ENCODE data around the gene SUMO1. TPM values are rescaled to one million over a fixed set of nuclear protein-coding genes. Genes with fewer than 3 reads are reported as not detected.
A peak's percentile ranks its signal among the peaks of the same experiment; 100 is the strongest.

Gene SUMO1
- total and polyA plus RNA-seq, 2 of the 8 experiments (the other 6 are each of a cell fraction or from before 2014, with no cell fraction given) = 108 to 238 TPM

GRCh38 chr2:202278944-202279343, 40.5 kb upstream of the SUMO1 start:
- H3K36me3 ChIP-seq (ENCODE audit: control insufficient read depth in 2 of 4, insufficient read depth in 4 of 4, low read length in 3 of 4) = peaks cover 20 to 78% (median 58%) of the 10 kb centered on the region in 4 experiments
- no peak overlapping the region for H2BK120ac ChIP-seq (replicated peaks; ENCODE audit: low read depth, low read length)
- ChIA-PET CTCF (ENCODE audit: partially characterized antibody) (interaction anchor here (0.5 to 3.6 kb wide), 22 partner anchors 8 to 1121 kb away, joined by 3 to 19 read pairs (median 4); no protein-coding TSS in a partner anchor), POLR2A (ENCODE audit: partially characterized antibody) (interaction anchor here (0.9 to 3.5 kb wide), 7 partner anchors 9 to 42 kb away, joined by 3 to 24 read pairs (median 4); partner anchors contain the start of gene SUMO1)
- no peak overlapping the region for H4K5ac ChIP-seq (ENCODE audit: insufficient read length, low read depth, low read length)
- H4K91ac ChIP-seq (replicated peaks; ENCODE audit: insufficient read length, low read length) = no peak overlapping the region
- H3K23ac ChIP-seq (ENCODE audit: insufficient read length) = no peak overlapping the region
- no peak overlapping the region for H3K14ac ChIP-seq (ENCODE audit: insufficient read length)
- TF ChIP-seq SIRT6 (IDR thresholded peaks at IDR 0.05; ENCODE audit: low read length) = no peak
- peak; percentile 44 to 55 for TF ChIP-seq RAD21 (IDR thresholded peaks at IDR 0.05 in 1 of 2, conservative IDR thresholded peaks at IDR 0.05 in 1 of 2; ENCODE audit: low read depth in 2 of 2, low read length in 2 of 2)
- no peak for TF ChIP-seq SP2 (IDR thresholded peaks at IDR 0.05; ENCODE audit: low read length)
- TF ChIP-seq POU5F1 (IDR thresholded peaks at IDR 0.05; ENCODE audit: low read depth, low read length) = no peak
- TF ChIP-seq CTCF (IDR thresholded peaks at IDR 0.05; ENCODE audit: control extremely low read depth in 1 of 3, insufficient read depth in 1 of 3, low read depth in 1 of 3, low read length in 3 of 3) = peak in 2 of 3 experiments; percentile 7 to 64; a peak in 2 of 4 replicates
- no peaks in the 10 kb centered on the region for H3K27me3 ChIP-seq (replicated peaks in 1 of 4; ENCODE audit: control insufficient read depth in 3 of 4, extremely low read depth in 1 of 4, insufficient read depth in 3 of 4, low read length in 3 of 4)
- H3K4ac ChIP-seq (replicated peaks; ENCODE audit: insufficient read length, low read depth, low read length) = no peak overlapping the region
- H3K23me2 ChIP-seq (ENCODE audit: low read depth, low read length) = no peaks in the 10 kb centered on the region
- no peak for DNase-seq (ENCODE audit: low read depth in 1 of 2, low spot score in 2 of 2)
- no peak overlapping the region for H2AK5ac ChIP-seq (ENCODE audit: low read depth, low read length)
- peak; percentile 55 for FAIRE-seq
- H3K18ac ChIP-seq (ENCODE audit: extremely low read depth, low read length) = no peak overlapping the region
- no peaks in the 10 kb centered on the region for H3K9me3 ChIP-seq (ENCODE audit: insufficient read depth in 2 of 2, low read depth in 1 of 2, low read length in 1 of 2)
- no peak overlapping the region for H2AFZ ChIP-seq (ENCODE audit: low read length)
- no peak overlapping the region for H3K4me2 ChIP-seq (ENCODE audit: insufficient read depth in 1 of 2, low read depth in 2 of 2, low read length in 2 of 2)
- H2BK20ac ChIP-seq (ENCODE audit: low read length) = no peak overlapping the region
- no peak overlapping the region for H2BK5ac ChIP-seq (ENCODE audit: low read depth, low read length)
- no peaks in the 10 kb centered on the region for H3K4me1 ChIP-seq (replicated peaks in 1 of 4; ENCODE audit: control insufficient read depth in 3 of 4, insufficient read depth in 4 of 4, low read length in 3 of 4)
- peaks cover 3 to 84% of the 10 kb centered on the region in 2 experiments for H3K79me2 ChIP-seq (ENCODE audit: control insufficient read depth in 1 of 2, insufficient read depth in 2 of 2, low read length in 2 of 2)
- no peak overlapping the region for H3K56ac ChIP-seq (replicated peaks; ENCODE audit: insufficient read length, low read depth, low read length)
- 94% methylated on average over 1 of the region's 1 CpG; no CpG with 5 or more reads in 1 of the 2 experiments for WGBS, 2 experiments (ENCODE audit: extremely low coverage in 1 of 2, insufficient coverage in 1 of 2, insufficient read length in 1 of 2, insufficient replicate concordance in 2 of 2, low coverage in 1 of 2, low lambda C conversion rate in 2 of 2, missing lambda C conversion rate in 1 of 2)
- H4K8ac ChIP-seq (ENCODE audit: extremely low read depth, insufficient read depth, low read length) = no peak overlapping the region
- H3K4me3 ChIP-seq (ENCODE audit: extremely low read depth in 1 of 4, insufficient read depth in 2 of 4, low read depth in 3 of 4, low read length in 4 of 4) = no peak overlapping the region
- no peaks in the 10 kb centered on the region; the same call in 1 of the 2 replicates for H3K79me1 ChIP-seq (ENCODE audit: low read depth, low read length)
- H2BK15ac ChIP-seq (ENCODE audit: low read length) = no peak overlapping the region
- H4K20me1 ChIP-seq (replicated peaks in 1 of 2; ENCODE audit: control insufficient read depth in 1 of 2, insufficient read depth in 2 of 2, low read length in 2 of 2) = peaks cover 14 to 16% of the 10 kb centered on the region in 2 experiments
- no peak overlapping the region for H3K9ac ChIP-seq (replicated peaks in 1 of 4; ENCODE audit: extremely low read depth in 1 of 4, low read depth in 3 of 4, low read length in 3 of 4)
- no peak overlapping the region for H2BK12ac ChIP-seq (ENCODE audit: low read depth, low read length)
- H3K27ac ChIP-seq (ENCODE audit: low read depth, low read length) = no peak overlapping the region
